Spleen (tissue), 11 donors: ENCODE results near the gene WFDC1. TPM values are rescaled to one million over a fixed set of nuclear protein-coding genes. Genes with fewer than 3 reads are reported as not detected.

Experiments used
- DNase-seq: peaks from one replicate; pipeline ENCODE4 v3.0.0-alpha.2; 2020
- H3K27ac ChIP-seq, 8 donors: fragments of 200-600 bp; sonication (generic) in 7 of 8; 1 replicate in 4 of 8; 2 replicates in 4 of 8; pipeline versions ENCODE4 v1.5.0 to v1.8.0; 2016 to 2021; ENCODE audit warnings: inconsistent platforms in 4 of 8, mild to moderate bottlenecking in 4 of 8, moderate library complexity in 1 of 8
- H3K27me3 ChIP-seq, 7 donors: fragments of 200-600 bp; sonication (generic) in 6 of 7; replicated peaks in 1 of 7; 1 replicate in 4 of 7; 2 replicates in 3 of 7; pipeline versions ENCODE4 v1.5.0 to v1.8.0; 2016 to 2021; ENCODE audit warnings: inconsistent platforms in 3 of 7, mild to moderate bottlenecking in 1 of 7
- H3K36me3 ChIP-seq, 6 donors: fragments of 200-600 bp; sonication (generic) in 5 of 6; 1 replicate in 4 of 6; 2 replicates in 2 of 6; pipeline versions ENCODE4 v1.5.0 to v1.8.0; 2016 to 2021; ENCODE audit warnings: inconsistent platforms in 2 of 6
- H3K4me1 ChIP-seq, 6 donors: fragments of 200-600 bp; sonication (generic) in 5 of 6; 1 replicate in 3 of 6; 2 replicates in 3 of 6; pipeline versions ENCODE4 v1.5.0 to v1.8.0; 2016 to 2021; ENCODE audit warnings: inconsistent platforms in 3 of 6
- H3K4me3 ChIP-seq, 8 donors: fragments of 200-600 bp; sonication (generic) in 7 of 8; 1 replicate in 4 of 8; 2 replicates in 4 of 8; pipeline versions ENCODE4 v1.5.0 to v1.8.0; 2016 to 2021; ENCODE audit warnings: inconsistent platforms in 4 of 8, mild to moderate bottlenecking in 4 of 8, moderate library complexity in 2 of 8
- H3K9me3 ChIP-seq, 8 donors: fragments of 200-600 bp; sonication (generic) in 7 of 8; 1 replicate in 4 of 8; 2 replicates in 4 of 8; pipeline versions ENCODE4 v1.5.0 to v1.8.0; 2016 to 2021; ENCODE audit warnings: inconsistent platforms in 4 of 8
- CTCF ChIP-seq, 11 experiments: fragments of 200-600 bp in 7 of 11; fragments of 450-650 bp in 4 of 11; sonication (generic) in 4 of 11; IDR thresholded peaks in 8 of 11; conservative IDR thresholded peaks in 3 of 11; 1 replicate in 7 of 11; 2 replicates in 4 of 11; pipeline versions ENCODE4 v1.4.0 to v1.8.0; 2016 to 2021; ENCODE audit warnings: antibody characterized with exemption in 11 of 11, inconsistent platforms in 4 of 11, mild to moderate bottlenecking in 1 of 11
- POLR2A ChIP-seq, 3 donors: fragments of 450-650 bp; IDR thresholded peaks; one replicate each; pipeline ENCODE4 v1.5.1; 2017; ENCODE audit warnings: antibody characterized with exemption in 3 of 3, mild to moderate bottlenecking in 1 of 3
- POLR2AphosphoS5 ChIP-seq, 3 donors: sonication (generic); formaldehyde crosslinking; IDR thresholded peaks; one replicate each; pipeline ENCODE4 v1.5.1; 2017; ENCODE audit warnings: antibody characterized with exemption in 3 of 3
- WGBS, 5 donors: extraction: QIAGEN DNeasy Blood & Tissue Kit in 3 of 5; methylation state at CpG; one replicate each; pipeline versions ENCODE4 v1.1.5 to v1.1.7; 2013 to 2018; 5-methylcytosine and 5-hydroxymethylcytosine counted together
- intact Hi-C: fragments of 100-400 bp; cut with DNase I; formaldehyde crosslinking; loops from one replicate; pipeline ENCODE4 v1.15.0; 2023; ENCODE audit warnings: low total_unique reads
- polyA plus RNA-seq, 3 donors: library from polyadenylated mRNA; stranded (reverse); fragments of 200-250 nt; gene quantifications; one replicate each; pipeline ENCODE4 v1.2.1, GENCODE V29; 2013
- total RNA-seq, 7 donors: library from RNA; depleted of rRNA in 3 of 7; stranded (reverse); fragments of >200 nt in 3 of 7; fragmentation: NEBNext Ultra II Directional in 4 of 7; extraction: Animal tissue kit (Norgen Biotek cat#: 25700) in 4 of 7; gene quantifications; one replicate each; pipeline versions ENCODE4 v1.1.0 to v1.2.1, GENCODE V29; 2016 to 2021
- donor health status: healthy with polysubstance abuse.
- donor health status: DM: no; HTN: no; CAD: no; lungs with moderate emphysema.
- donor health status: DM: no; HTN: no; CAD: no.
- donor health status: Bipolar disorder and iron deficiency.
- donor health status: healthy.
- donor health status: DM: no; HTN: no; CAD: no.
- donor health status: DM: yes; HTN: yes; CAD: no.

WFDC1 gene
- total and polyA plus RNA-seq, 10 donors = 1.6 to 6.6 (median 2.2) TPM

- peaks cover 0 to 9% (median 0%) of the 10 kb centered on the region in 6 donors for H3K4me1 ChIP-seq
- no peak overlapping the region for H3K4me3 ChIP-seq
- WGBS, 5 donors = 71 to 89% (median 78%) methylated on average over 6 to 8 of the region's 8 CpGs
- no peak for TF ChIP-seq POLR2AphosphoS5 (IDR thresholded peaks at IDR 0.05)
- TF ChIP-seq CTCF (IDR thresholded peaks at IDR 0.05 in 8 of 11, conservative IDR thresholded peaks at IDR 0.05 in 3 of 11) = no peak
- TF ChIP-seq POLR2A (IDR thresholded peaks at IDR 0.05) = no peak
- peaks cover 0 to 6% (median 0%) of the 10 kb centered on the region in 7 donors for H3K27me3 ChIP-seq
- no peak for DNase-seq
- intact Hi-C loops = no loop called here
- H3K27ac ChIP-seq = no peak overlapping the region
- H3K36me3 ChIP-seq = no peaks in the 10 kb centered on the region
- H3K9me3 ChIP-seq = no peaks in the 10 kb centered on the region
Observed at GRCh38 chr16:84359326-84359725, 64.6 kb downstream of the WFDC1 start.

GRCh38 chr16:84360170-84360569 lies 65.5 kb downstream of the WFDC1 start:
- no peak overlapping the region for H3K4me3 ChIP-seq
- TF ChIP-seq CTCF (IDR thresholded peaks at IDR 0.05 in 8 of 11, conservative IDR thresholded peaks at IDR 0.05 in 3 of 11) = no peak
- no peak for TF ChIP-seq POLR2AphosphoS5 (IDR thresholded peaks at IDR 0.05)
- no peak for TF ChIP-seq POLR2A (IDR thresholded peaks at IDR 0.05)
- no peaks in the 10 kb centered on the region for H3K9me3 ChIP-seq
- peaks cover 0 to 9% (median 0%) of the 10 kb centered on the region in 6 donors for H3K4me1 ChIP-seq
- intact Hi-C loops = no loop called here
- no peaks in the 10 kb centered on the region for H3K36me3 ChIP-seq
- H3K27me3 ChIP-seq = peaks cover 0 to 6% (median 0%) of the 10 kb centered on the region in 7 donors
- DNase-seq = no peak
- no peak overlapping the region for H3K27ac ChIP-seq
- 50 to 60% (median 58%) methylated on average over 15 of the region's 15 CpGs for WGBS, 5 donors

- Histone ChIP-seq H3K9me3 (no peaks in the 10 kb centered on the region), H3K27me3 (peaks cover 0 to 9% (median 0%) of the 10 kb centered on the region in 7 donors), H3K4me3 (no peak overlapping the region), H3K27ac (no peak overlapping the region), H3K36me3 (no peaks in the 10 kb centered on the region), H3K4me1 (peaks cover 0 to 9% (median 0%) of the 10 kb centered on the region in 6 donors)
- intact Hi-C loops = no loop called here
- WGBS, 5 donors = 66 to 89% (median 76%) methylated on average over 4 of the region's 4 CpGs
- no peak for DNase-seq
- TF ChIP-seq POLR2AphosphoS5 (IDR thresholded peaks at IDR 0.05) = no peak
Observed at GRCh38 chr16:84360748-84361147, 66.1 kb downstream of the WFDC1 start.

GRCh38 chr16:84361546-84361945 lies 66.9 kb downstream of the WFDC1 start:
- Histone ChIP-seq H3K4me3 (no peak overlapping the region), H3K9me3 (no peaks in the 10 kb centered on the region), H3K36me3 (no peaks in the 10 kb centered on the region), H3K27ac (no peak overlapping the region), H3K27me3 (peaks cover 0 to 17% (median 2%) of the 10 kb centered on the region in 7 donors), H3K4me1 (peaks cover 0 to 9% (median 0%) of the 10 kb centered on the region in 6 donors)
- TF ChIP-seq POLR2A (IDR thresholded peaks at IDR 0.05) = no peak
- no peak for TF ChIP-seq POLR2AphosphoS5 (IDR thresholded peaks at IDR 0.05)
- no peak for TF ChIP-seq CTCF (IDR thresholded peaks at IDR 0.05 in 8 of 11, conservative IDR thresholded peaks at IDR 0.05 in 3 of 11)
- intact Hi-C loops = no loop called here
- DNase-seq = no peak
- WGBS, 5 donors = 82 to 98% (median 84%) methylated on average over 5 of the region's 5 CpGs
